GM18909 (cell line): ENCODE measurements around the gene TJP1.
"Not testable (repeated sequence)": the region's sequence is repeated elsewhere in the genome, so short reads cannot be mapped to it uniquely, and the experiment has no call there.

Experiments
- ATAC-seq: cut with Tn5 transposase; IDR thresholded peaks from one replicate; pipeline ENCODE4 v1.9.1; 2021; ENCODE audit warnings: mild to moderate bottlenecking; ENCODE audit not compliant: unreplicated experiment, poor library complexity

The TJP1 gene

DNA sequence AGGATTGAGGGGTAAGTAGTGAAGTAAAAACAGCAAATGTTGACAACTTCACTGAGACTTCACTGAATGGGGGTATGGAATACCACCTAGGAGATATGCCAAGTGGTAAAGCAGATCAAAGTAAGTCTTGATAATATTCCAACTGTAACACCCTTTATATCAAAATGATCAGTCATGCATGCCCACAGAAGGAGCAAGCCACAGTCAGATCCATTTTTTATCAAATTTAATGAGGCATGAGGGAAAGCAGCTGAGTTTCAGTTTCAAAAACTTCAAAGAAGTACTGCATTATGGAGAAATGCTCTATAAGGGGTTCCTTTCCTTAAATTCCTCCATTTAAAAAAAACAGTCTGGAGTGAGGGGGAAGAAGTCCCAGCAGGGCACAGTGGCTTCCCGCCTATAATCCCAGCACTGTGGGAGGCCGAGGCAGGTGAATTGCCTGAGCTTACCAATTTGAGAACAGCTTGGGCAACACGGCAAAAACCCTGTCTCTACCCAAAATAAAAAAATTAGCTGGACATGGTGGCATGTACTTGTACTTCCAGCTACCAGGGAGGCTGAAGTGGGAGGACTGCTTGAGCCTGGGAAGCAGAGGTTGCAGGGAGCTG, 56.9 kb downstream of the TJP1 start:
- ATAC-seq = no peak

DNA sequence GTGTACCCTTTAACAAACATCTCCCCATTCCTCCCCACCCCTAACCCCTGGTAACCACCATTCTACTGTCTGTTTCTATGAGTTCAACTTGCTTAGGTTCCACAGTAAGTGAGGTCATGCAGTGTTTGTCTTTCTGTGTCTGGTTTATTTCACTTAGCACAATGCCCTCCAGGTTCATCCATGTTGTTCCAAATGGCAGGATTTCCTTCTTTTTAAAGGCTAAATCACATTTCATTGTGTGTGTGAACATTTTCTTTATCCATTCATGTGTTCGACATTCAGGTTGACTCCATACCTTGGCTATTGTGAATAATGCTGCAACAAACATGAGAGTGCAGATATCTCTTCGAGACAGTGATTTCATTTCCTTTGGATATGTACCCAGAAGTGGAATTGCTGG, 62.7 kb downstream of the TJP1 start:
- no peak for ATAC-seq

DNA sequence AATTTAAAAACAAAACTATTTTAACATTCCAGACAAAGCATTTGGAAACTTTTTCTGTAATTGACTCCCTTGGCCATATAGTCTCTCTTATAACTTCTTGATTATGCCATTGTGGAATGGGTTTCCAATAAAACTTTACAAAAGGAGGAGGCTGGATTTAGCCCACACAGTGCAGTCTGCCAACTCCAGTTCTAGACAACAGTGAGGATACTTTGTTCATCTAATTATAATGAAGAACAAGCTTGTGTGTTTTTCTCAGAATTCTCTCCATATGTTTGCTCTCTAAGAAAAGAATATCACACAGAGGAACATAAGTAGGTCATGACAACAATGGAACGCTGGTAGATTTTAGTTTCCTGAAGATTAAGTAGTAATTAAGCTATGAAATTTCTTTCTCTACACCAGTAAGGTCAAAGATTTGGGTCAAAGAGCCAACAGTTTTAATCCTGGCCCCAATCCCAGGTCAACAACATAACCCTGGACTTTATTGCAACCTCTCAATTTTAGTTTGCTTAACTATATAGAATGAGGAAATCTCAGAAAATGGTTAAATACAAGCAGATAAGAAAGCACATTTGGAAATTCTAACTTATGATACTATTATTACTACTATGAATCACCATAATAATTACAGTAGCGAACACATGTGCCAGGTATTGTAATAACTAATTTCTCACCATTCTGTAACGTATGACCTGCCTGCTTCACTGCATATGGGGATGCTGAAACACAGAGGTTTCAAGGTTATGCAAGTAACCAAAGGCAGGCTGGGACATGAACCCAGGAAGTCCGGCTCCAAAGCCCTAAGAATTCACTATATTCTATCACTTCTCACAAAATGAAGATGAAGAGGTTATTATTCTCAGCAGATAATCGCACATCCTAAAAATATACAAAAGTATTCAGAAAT, 65.7 kb downstream of the TJP1 start:
- ATAC-seq = no peak

GRCh38 chr15:29754009-29754408, 68.3 kb downstream of the TJP1 start:
- ATAC-seq = not testable (repeated sequence)

GRCh38 chr15:29753506-29753905, 68.8 kb downstream of the TJP1 start:
- ATAC-seq = no peak

GRCh38 chr15:29750754-29751153, 71.5 kb downstream of the TJP1 start:
- no peak for ATAC-seq

GRCh38 chr15:29749365-29750086, 72.7 kb downstream of the TJP1 start:
- ATAC-seq = no peak

DNA sequence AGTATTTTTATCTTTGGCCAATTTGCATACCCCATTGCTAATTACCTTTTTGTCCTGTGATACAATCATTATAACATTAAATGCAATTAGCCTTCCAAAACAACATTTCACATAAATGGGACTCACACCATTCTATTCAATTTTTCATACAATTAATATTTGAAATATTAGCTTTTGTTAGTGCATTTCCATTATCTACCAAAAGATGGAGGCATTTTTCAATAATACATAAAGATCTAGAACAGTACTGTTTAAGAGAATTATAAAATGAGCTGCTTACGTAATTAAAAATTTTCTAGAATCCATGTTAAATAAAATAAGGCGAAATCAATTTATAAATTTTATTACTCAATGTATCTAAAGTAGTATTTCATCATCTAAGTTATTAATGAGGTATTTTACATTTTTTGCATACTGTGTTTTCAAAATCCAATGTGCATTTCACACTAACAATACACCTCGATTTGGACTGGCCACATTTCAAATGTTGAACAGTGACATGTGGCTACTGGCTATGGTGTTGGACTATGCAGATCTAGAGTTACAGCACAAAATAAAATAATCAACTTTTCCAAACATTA, 74.3 kb downstream of the TJP1 start:
- ATAC-seq = no peak

DNA sequence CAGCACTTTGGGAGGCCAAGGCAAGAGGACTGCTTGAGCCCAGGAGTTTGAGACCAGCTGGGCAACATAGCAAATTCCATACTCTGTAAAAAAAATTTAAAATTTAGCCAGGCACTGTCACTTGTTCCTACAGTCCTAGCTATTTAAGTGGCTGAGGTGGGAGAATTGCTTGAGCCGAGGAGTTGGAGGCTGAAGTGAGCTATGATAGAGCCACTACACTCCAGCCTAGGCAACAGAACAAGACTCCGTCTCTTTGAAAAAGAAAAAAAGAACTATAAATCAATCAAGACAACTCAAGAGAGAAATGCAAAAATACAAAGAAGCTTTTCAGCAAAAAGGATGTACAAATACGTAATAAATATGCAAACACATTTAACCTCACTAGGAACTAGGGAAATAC, 78.8 kb downstream of the TJP1 start:
- no peak for ATAC-seq

GRCh38 chr15:29740692-29741311, 81.5 kb downstream of the TJP1 start:
- no peak for ATAC-seq

DNA sequence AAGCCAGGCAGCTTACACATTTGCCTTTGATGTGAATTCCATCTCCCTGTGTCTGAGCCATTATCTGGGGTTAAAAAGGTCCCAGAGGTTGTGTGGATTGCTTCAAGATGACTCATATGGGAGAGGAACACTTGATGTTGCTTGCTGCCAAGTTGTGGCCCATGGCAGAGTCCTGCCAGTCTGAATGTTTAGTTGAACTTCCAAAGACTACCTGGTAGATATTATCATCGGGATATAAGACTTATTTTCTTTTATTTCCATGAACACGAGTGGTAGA, 85.6 kb downstream of the TJP1 start:
- ATAC-seq = no peak

DNA sequence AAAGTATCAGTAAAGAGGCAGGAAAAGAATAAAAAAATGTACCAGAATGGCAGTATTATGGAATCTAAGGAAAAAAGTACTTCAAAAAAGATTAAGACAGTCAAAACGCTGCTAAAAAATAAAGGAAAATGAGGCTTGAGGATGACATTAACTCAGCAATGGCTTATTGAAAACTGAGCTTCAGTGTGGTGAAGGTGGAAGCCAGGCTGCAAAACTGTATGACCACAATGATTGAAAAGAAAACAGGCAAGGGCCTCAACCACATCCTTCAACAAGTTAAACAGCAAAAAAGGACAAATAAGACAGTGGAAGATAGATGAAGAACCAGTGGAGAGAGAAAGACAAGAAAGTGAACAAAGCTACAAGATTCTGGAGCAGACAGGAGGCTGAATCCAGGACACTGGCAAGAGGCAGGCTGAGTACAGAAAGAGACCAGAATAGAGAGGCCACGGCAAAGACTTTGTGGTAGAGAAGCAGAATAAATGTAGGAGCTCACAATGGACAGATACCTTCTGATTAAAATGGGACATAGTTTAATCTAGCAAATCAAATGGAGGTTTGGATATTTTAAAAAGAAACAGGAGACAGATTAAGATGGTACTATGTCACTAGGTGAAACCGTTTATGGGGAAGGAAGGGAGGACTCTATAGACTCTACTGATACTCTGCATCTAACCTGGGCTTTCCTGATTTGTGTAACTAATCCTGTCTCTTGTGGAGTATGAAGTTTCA, 86.1 kb downstream of the TJP1 start:
- peak; percentile 73 for ATAC-seq

DNA sequence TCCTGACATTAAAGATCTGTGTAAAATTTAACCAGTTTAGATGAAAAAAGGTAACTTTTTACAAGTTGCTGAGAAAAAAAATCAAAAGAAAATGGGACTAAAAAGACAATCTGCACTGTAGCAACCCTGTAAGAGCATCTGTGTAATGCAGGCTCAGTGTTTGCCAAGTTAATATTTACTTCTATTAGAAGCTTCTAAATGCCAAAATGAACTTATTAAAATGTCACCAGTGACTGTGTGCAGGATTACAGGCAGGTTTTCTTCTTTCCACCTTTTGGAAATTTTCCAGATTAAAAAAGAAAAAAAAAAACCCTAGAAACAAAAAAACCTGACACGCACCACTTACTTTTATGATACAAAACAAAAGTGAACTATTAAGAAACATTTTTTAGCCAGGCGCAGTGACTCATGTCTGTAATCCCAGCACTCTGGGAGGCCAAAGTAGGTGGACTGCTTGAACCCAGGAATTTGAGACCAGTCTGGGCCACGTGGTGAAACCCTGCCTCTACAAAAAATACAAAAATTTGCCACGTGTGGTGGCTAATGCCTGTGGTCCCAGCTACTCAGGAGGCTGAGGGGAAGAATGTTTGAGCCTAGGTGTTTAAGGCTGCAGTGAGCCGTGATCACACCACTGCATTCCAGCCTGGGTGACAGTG, 87.2 kb downstream of the TJP1 start:
- no peak for ATAC-seq

GRCh38 chr15:29731865-29732264, 90.4 kb downstream of the TJP1 start:
- no peak for ATAC-seq

DNA sequence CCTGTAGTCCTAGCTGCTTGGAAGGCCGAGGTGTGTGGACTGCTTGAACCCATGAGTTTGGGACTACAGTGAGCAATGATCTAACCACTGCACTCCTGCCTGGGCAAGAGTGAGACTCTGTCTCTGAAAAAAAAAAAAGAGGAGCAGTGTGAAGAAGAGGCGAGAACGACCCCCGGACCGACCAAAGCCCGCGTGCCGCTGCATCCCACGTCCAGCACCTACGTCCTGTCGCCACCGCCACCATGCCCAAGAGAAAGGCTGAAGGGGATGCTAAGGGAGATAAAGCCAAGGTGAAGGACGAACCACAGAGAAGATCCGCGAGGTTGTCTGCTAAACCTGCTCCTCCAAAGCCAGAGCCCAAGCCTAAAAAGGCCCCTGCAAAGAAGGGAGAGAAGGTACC, 91.8 kb downstream of the TJP1 start:
- not testable (repeated sequence) for ATAC-seq

DNA sequence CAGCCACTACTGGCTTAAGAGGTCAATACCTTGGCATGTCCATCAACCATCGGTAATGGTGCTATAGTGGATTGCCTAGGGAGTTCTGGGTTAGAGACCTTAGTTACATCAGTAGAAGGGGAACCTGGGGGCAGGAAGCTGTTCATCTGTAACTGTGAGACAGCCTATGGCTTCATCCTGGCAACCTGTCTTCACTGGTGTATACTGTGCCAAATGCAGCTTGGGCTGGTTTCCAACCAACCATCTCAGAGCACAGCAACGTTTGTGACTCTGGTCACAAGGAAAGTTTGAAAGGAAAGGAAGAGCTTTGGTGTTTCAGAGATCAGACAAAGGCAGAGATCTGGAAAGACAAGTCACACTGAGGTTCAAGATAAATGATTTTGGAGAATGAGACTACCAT, 93.8 kb downstream of the TJP1 start:
- no peak for ATAC-seq

GRCh38 chr15:29727871-29728270, 94.4 kb downstream of the TJP1 start:
- no peak for ATAC-seq

- ATAC-seq = no peak
Observed at GRCh38 chr15:29726553-29726952, 95.7 kb downstream of the TJP1 start.

DNA sequence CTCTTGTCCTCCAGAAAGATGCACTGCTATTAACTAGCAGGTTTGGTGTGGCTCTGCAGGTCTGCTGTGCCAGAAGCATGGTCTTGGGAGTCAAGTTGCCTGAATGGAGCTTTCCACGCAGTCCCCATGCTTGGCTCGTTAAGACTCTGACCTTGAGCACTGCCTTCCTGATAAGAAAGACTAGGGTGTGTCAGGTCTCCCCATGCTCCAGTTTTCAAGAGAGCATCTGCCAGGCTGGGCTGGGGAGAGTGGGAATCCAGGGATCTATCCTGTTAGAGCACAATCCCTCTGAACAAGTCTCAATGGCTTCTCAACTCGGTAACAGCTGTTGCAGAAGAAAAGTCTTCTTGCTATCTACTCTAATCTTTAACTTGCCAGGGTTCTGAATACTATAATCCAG, 98.2 kb downstream of the TJP1 start:
- ATAC-seq = no peak

DNA sequence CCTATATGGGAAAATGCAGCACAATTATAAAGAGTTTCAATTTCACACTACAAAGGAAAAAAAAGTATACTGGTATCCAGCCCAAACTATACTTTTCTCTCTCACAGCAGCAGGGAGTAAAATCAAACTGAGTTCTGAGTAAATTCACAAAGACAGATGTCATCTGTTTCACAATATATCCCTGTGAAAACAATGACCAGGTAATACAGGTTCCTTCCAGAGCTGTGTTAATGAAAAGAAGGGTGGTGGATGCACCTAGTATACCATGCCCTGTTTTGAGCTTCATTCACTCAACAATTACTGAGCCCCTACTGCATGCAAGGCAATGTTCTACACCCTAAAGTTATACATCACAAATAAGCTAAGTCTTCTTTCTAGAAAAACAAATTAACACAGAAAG, 108.5 kb downstream of the TJP1 start:
- no peak for ATAC-seq
